HG03520 (cell line): Measurements from ENCODE around the gene RNF38.
"Not testable (repeated sequence)": the region's sequence is repeated elsewhere in the genome, so short reads cannot be mapped to it uniquely, and the experiment has no call there.

Source experiments
- ATAC-seq: cut with Tn5 transposase; IDR thresholded peaks from one replicate; pipeline ENCODE4 v1.9.1; 2021; ENCODE audit warnings: mild to moderate bottlenecking, moderate library complexity; ENCODE audit not compliant: unreplicated experiment

RNF38 gene

GRCh38 chr9:36399980-36400331 lies at the start of gene RNF38:
TSS of gene RNF38 (minus strand) at chr9:36400269. CDS start at chr9:36400108, 161 bp downstream.
- no peak for ATAC-seq

GRCh38 chr9:36448555-36448954 lies 48.5 kb upstream of the RNF38 start:
- ATAC-seq: not testable (repeated sequence)

DNA sequence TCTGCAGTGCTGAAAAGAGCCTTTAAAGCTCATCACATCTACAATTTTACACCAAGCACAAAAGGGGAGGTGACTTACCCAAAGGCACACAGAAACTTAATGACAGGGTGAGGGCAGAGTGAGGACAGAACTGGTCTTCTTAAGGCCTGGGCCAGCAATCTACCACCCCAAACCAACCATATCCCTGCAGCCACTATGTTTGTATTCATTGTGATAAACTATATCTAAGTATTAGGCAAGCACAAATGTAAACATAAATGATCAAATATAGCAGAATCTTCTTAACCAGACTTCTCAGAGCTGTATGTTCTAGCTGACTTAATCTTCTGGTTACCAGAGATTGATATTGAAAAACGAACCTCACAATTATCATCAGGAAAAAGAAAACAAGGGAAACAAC lies 47.9 kb upstream of the RNF38 start:
- no peak for ATAC-seq

DNA sequence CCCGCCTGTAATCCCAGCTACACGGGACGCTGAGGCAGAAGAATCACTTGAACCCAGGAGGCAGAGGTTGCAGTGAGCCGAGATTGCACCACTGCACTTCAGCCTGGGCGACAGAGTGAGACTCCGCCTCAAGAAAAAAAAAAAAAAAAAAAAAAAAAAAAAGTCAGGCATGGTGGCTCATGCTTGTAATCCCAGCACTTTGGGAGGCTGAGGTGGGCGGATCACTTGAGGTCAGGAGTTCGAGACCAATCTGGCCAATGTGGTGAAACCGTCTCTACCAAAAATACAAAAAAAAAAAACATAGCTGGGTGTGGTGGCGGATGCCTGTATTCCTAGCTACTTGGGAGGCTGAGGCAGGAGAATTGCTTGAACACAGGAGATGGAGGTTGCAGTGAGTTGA lies 46.6 kb upstream of the RNF38 start:
- ATAC-seq: not testable (repeated sequence)

DNA sequence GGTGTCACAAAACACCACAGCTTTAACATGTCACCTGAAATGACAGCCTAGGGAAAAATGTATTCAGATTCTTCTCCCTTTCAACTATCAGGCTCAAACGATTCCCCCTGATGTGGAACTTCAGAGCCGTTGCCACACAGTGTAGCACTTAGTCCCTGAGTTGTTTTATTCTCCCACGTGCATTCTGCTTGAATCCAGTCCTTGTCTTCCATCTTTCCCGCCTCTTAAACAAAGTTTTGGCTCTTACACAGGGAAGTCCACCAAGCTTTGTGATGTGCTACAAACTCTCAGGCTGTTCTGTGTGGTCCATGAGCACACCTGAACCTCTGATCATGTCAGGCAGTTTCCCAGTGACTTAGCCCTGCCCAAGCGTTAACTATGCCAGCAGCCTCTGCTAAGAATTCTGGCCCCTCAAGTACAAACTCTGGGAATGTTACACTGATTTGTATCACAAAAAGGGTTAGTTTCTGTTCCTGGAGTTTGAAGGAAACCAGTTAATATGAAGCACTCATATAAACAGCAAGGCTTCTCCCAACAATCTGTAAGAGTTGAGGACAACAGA lies 45.8 kb upstream of the RNF38 start:
- no peak for ATAC-seq

- ATAC-seq: no peak
Measured at GRCh38 chr9:36444203-36444602, 44.1 kb upstream of the RNF38 start.

- ATAC-seq: no peak
Measured at GRCh38 chr9:36443581-36443980, 43.5 kb upstream of the RNF38 start.

- ATAC-seq: no peak
Measured at GRCh38 chr9:36442710-36443109, 42.6 kb upstream of the RNF38 start.

DNA sequence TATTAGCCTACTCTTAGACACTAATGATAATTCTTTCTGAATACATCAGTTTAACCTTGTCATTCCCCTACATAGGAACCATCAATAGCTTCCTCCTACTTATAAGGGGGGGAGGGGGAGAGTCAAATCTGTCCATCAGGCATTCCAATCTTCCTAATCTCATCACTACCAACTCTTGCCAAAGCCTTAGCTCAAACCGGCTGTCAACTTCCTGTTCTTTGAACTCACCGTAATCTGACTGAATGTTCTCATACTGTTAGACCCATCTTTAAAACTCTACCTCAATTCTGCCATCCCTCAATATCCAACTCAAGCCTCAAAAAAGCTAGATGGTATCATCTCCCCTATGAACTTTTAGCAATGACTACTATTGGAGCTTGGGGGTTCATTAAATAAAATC lies 41.9 kb upstream of the RNF38 start:
- no peak for ATAC-seq

- no peak for ATAC-seq
Measured at GRCh38 chr9:36438536-36439236, 38.6 kb upstream of the RNF38 start.

- ATAC-seq: no peak
Measured at GRCh38 chr9:36437790-36438189, 37.7 kb upstream of the RNF38 start.

GRCh38 chr9:36436909-36437308 lies 36.8 kb upstream of the RNF38 start:
- ATAC-seq: no peak

GRCh38 chr9:36433386-36433785 lies 33.3 kb upstream of the RNF38 start:
- no peak for ATAC-seq

DNA sequence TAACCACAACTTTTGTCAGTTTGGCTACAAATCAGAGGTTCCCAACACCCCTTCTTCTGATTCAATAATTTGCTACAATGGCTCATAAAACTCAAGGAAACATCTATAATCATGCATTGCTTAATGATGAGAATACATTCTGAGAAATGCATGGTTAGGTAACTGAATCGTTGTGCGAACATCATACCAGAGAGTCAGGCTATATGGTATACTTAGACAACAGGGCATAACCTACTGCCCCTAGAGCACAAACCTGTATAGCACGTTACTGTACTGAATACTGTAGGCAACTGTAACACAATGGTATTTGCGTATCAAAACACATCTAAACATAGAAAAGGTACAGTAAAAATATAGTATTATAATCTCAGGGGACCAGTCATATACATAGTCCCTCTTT lies 31.0 kb upstream of the RNF38 start:
- ATAC-seq: no peak

GRCh38 chr9:36426945-36427344 lies 26.9 kb upstream of the RNF38 start:
- ATAC-seq: no peak

DNA sequence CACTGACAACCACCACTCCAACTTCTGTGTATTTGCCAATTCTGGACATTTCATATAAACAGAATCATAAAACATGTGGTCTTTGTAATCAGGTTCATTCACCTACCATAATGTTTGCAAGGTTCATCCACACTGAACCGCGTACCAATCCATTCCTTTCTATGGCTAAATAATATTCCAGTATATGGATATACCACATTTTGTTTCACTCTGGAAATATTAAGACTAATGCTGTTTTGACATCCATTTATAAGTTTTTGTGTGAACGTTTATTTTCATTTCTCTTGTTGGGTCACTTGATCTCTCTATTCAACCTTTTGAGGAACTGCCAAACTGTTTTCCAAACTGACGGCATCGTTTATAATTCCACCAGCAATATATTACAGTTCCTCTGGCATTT lies 26.3 kb upstream of the RNF38 start:
- no peak for ATAC-seq

DNA sequence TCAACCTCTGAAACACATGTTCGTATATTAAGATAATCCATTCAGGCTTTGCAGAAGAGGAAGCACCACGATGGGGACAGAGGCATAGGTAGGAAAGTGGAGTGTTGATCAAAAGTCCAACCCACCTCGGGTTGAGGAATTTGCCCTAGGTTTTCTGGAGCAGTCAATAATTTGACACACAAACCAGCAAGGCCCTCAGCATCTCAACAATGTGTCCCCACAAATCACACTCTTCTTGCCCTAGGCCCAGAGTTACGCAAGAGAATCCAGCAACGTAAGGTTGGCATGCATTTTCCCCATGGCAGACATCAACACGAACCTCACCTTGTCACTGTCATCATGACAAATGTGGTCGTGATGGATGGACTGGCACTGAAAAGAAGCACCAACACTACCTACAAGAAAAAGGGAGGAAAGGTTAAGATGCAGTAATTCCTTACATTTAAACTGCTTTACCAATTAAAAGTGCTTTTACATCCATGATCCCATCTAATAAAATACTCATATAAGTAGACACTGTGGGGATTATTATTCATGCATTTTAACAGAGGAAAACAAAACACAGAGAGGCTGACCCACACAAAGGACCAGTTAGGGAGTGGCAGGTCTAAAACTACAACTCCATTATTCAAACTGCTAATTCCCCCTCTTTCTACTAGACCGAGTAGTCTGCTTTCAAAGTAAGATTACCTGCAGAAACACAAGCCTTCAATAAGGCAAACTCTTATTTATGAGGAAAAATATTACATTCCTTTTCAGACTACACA lies 24.4 kb upstream of the RNF38 start:
- no peak for ATAC-seq

GRCh38 chr9:36423206-36423605 lies 23.1 kb upstream of the RNF38 start:
- ATAC-seq: no peak

DNA sequence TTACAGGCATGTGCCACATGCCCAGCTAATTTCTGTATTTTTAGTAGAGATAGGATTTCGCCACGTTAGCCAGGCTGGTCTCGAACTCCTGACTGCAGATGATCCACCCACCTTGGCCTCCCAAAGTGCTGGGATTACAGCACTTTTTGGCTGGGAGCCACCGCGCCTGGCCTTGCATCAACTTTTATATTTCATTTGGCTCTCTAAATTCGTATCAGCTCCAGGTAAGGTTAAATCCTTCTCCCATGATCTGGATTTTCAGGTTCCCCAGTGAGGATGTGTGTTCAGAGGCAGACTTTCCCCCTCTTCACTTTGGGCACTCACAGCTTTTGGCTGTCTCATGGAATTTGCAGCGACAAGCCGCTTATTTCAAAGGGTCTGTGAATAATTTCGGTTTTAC lies 16.8 kb upstream of the RNF38 start:
- no peak for ATAC-seq

DNA sequence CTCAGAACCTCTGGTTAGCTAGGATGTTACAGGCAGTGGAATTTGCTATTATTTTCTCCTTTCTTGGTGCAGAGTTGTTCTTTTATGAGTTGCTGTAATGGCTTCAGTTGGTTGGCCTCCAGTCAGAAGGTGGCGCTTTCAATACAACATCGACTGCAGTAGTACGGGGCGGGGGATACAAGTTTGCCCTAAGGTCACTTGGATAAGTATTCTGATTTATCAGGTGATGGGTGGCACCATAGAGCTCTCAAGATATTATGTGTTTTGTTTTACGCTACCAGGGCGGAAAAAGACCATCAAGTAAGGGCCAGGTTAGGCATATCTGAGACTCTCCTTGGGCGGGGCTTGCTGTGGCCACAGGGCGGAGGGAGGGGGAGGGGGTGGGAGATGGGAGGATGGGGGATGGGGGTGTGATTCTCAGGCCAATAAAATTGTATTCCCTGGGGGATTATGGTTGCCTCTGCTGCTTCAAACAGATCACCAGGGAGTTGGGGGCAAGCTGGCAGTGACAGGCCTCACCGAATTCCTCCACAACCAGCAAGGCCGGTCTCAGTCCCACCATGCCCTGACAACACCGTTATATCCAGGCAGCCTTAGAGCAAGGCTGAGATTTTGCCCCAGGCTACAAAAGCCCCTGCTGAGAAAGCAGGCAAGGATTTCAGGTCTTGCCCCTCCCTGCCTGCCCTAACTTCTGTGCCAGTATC lies 15.9 kb upstream of the RNF38 start:
- no peak for ATAC-seq

DNA sequence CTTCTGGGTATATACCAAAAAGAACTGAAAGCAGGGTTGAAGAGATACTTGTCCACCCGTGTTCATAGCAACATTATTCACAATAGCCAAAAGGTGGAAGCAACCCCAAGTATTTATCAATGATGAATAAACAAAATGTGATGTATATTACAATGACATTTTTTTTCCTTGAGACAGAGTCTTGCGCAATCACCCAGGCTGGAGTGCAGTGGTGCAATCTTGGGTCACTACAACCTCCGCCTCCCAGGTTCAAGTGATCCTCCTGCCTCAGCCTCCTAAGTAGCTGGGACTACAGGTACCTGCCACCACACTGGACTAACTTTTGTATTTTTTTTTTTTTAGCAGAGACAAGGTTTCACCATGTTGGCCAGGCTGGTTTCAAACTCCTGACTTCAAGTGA lies 11.3 kb upstream of the RNF38 start:
- ATAC-seq: not testable (repeated sequence)

DNA sequence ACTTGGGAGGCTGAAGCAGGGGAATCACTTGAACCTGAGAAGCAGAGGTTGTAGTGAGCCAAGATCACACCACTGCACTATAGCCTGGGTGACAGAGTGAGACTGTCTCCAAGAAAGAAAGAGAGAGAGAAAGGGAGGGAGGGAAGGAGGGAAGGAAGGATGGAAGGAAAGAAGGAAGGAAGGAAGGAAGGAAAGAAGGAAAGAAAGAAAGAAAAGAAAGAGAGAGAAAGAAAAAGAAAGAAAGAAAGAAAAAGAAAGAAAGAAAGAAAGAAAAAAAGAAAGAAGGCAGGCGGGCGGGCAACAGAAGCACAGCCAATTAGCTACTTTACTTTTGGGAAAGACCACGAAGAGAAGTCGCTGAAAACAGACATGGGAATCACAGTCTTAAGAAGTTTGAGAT lies 9.0 kb upstream of the RNF38 start:
- not testable (repeated sequence) for ATAC-seq
